Measurements from ENCODE around the gene TMED7.

DNA sequence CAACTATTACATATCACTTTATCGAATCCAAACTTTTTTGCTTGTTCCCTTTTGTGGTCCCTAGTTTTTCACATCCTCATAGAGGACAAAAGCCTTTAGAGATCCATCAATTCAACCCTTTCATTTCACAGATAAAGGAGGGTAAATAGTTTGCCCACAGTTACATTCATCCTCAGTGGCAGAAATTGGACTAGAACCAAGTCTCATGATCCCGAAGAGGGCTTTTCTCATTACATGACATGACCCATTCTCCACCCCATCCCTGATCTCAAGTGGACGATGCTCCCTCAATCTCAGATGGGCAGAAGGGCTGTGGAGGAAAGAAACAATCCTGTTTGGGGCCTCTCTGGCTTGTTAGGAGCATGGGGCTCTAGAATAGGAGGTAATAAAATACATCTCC lies 46.6 kb downstream of the TMED7 start:
- TF ChIP-seq EZH2 (IDR thresholded peaks at IDR 0.05; ENCODE audit: borderline replicate concordance, low read length), result no peak
- TF ChIP-seq, protein P1, sequence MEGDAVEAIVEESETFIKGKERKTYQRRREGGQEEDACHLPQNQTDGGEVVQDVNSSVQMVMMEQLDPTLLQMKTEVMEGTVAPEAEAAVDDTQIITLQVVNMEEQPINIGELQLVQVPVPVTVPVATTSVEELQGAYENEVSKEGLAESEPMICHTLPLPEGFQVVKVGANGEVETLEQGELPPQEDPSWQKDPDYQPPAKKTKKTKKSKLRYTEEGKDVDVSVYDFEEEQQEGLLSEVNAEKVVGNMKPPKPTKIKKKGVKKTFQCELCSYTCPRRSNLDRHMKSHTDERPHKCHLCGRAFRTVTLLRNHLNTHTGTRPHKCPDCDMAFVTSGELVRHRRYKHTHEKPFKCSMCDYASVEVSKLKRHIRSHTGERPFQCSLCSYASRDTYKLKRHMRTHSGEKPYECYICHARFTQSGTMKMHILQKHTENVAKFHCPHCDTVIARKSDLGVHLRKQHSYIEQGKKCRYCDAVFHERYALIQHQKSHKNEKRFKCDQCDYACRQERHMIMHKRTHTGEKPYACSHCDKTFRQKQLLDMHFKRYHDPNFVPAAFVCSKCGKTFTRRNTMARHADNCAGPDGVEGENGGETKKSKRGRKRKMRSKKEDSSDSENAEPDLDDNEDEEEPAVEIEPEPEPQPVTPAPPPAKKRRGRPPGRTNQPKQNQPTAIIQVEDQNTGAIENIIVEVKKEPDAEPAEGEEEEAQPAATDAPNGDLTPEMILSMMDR (IDR thresholded peaks at IDR 0.05; ENCODE audit: low read length), result no peak
